HEK293 (cell line): ENCODE data around the gene BTD.

Experiments
- BCL11A ChIP-seq: fragments of 450-650 bp; formaldehyde crosslinking; IDR thresholded peaks from 2 replicates; pipeline ENCODE4 v1.5.1; 2016; ENCODE audit warnings: low read depth, missing biosample characterization, missing genetic modification characterization
- ZBTB1 ChIP-seq: fragments of 450-650 bp; formaldehyde crosslinking; IDR thresholded peaks from 2 replicates; pipeline ENCODE4 v1.5.1; 2016; ENCODE audit warnings: missing biosample characterization, missing genetic modification characterization
- ZSCAN30 ChIP-seq: fragments of 450-650 bp; IDR thresholded peaks from 2 replicates; pipeline ENCODE4 v1.5.1; 2018; ENCODE audit warnings: missing biosample characterization, mild to moderate bottlenecking, missing genetic modification characterization, moderate library complexity
- TF ChIP-seq, protein P1 (sequence below): fragments of 450-650 bp; formaldehyde crosslinking; IDR thresholded peaks from 2 replicates; pipeline ENCODE4 v1.5.1; 2016; ENCODE audit warnings: missing biosample characterization, missing genetic modification characterization
- TF ChIP-seq, protein P2 (sequence below): fragments of 450-650 bp; formaldehyde crosslinking; IDR thresholded peaks from 2 replicates; pipeline ENCODE4 v1.5.1; 2016; ENCODE audit warnings: missing biosample characterization, missing genetic modification characterization
- TF ChIP-seq, protein P3 (sequence below): fragments of 450-650 bp; formaldehyde crosslinking; IDR thresholded peaks from 2 replicates; pipeline ENCODE4 v1.5.1; 2016; ENCODE audit warnings: missing biosample characterization, missing genetic modification characterization
- TF ChIP-seq, protein P4 (sequence below): fragments of 450-650 bp; formaldehyde crosslinking; conservative IDR thresholded peaks from 2 replicates; pipeline ENCODE4 v1.5.1; 2016; ENCODE audit warnings: low read depth, missing biosample characterization, missing genetic modification characterization

DNA sequence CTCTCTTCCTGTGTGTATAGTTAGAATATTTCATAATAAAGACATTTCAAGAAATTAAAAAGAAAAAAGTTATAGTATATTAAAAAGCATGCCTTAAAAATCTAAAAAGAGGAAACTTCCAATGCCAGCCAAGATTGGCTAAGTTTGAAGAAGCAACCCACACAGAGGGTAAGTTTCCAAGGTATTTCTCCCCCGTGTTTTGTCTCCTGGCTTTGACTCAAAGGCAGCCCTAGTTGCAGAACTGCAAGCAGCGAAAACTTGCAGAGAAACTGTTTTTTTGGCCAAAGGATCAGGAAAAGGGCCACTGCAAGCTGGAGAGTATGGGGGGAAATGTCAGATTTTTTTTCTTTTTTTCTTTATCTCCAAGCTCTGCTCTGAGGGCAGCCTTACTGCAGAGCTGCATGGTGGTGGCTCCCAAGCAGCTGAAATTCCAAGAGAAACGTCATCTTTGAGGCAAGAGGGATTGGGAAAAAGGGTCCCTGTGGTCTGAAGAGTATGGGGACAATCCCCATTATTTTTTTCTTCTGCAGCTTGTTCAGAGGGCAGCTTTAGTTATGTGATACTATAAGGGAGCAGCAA is 23.2 kb upstream of the BTD start:
- TF ChIP-seq, protein P1, sequence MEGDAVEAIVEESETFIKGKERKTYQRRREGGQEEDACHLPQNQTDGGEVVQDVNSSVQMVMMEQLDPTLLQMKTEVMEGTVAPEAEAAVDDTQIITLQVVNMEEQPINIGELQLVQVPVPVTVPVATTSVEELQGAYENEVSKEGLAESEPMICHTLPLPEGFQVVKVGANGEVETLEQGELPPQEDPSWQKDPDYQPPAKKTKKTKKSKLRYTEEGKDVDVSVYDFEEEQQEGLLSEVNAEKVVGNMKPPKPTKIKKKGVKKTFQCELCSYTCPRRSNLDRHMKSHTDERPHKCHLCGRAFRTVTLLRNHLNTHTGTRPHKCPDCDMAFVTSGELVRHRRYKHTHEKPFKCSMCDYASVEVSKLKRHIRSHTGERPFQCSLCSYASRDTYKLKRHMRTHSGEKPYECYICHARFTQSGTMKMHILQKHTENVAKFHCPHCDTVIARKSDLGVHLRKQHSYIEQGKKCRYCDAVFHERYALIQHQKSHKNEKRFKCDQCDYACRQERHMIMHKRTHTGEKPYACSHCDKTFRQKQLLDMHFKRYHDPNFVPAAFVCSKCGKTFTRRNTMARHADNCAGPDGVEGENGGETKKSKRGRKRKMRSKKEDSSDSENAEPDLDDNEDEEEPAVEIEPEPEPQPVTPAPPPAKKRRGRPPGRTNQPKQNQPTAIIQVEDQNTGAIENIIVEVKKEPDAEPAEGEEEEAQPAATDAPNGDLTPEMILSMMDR (tag by site-specific recombination), result no peak
- no peak for TF ChIP-seq BCL11A
- TF ChIP-seq ZBTB1 (tag by site-specific recombination), result no peak
- TF ChIP-seq, protein P2, sequence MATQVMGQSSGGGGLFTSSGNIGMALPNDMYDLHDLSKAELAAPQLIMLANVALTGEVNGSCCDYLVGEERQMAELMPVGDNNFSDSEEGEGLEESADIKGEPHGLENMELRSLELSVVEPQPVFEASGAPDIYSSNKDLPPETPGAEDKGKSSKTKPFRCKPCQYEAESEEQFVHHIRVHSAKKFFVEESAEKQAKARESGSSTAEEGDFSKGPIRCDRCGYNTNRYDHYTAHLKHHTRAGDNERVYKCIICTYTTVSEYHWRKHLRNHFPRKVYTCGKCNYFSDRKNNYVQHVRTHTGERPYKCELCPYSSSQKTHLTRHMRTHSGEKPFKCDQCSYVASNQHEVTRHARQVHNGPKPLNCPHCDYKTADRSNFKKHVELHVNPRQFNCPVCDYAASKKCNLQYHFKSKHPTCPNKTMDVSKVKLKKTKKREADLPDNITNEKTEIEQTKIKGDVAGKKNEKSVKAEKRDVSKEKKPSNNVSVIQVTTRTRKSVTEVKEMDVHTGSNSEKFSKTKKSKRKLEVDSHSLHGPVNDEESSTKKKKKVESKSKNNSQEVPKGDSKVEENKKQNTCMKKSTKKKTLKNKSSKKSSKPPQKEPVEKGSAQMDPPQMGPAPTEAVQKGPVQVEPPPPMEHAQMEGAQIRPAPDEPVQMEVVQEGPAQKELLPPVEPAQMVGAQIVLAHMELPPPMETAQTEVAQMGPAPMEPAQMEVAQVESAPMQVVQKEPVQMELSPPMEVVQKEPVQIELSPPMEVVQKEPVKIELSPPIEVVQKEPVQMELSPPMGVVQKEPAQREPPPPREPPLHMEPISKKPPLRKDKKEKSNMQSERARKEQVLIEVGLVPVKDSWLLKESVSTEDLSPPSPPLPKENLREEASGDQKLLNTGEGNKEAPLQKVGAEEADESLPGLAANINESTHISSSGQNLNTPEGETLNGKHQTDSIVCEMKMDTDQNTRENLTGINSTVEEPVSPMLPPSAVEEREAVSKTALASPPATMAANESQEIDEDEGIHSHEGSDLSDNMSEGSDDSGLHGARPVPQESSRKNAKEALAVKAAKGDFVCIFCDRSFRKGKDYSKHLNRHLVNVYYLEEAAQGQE (tag by site-specific recombination), result no peak
- TF ChIP-seq, protein P3, sequence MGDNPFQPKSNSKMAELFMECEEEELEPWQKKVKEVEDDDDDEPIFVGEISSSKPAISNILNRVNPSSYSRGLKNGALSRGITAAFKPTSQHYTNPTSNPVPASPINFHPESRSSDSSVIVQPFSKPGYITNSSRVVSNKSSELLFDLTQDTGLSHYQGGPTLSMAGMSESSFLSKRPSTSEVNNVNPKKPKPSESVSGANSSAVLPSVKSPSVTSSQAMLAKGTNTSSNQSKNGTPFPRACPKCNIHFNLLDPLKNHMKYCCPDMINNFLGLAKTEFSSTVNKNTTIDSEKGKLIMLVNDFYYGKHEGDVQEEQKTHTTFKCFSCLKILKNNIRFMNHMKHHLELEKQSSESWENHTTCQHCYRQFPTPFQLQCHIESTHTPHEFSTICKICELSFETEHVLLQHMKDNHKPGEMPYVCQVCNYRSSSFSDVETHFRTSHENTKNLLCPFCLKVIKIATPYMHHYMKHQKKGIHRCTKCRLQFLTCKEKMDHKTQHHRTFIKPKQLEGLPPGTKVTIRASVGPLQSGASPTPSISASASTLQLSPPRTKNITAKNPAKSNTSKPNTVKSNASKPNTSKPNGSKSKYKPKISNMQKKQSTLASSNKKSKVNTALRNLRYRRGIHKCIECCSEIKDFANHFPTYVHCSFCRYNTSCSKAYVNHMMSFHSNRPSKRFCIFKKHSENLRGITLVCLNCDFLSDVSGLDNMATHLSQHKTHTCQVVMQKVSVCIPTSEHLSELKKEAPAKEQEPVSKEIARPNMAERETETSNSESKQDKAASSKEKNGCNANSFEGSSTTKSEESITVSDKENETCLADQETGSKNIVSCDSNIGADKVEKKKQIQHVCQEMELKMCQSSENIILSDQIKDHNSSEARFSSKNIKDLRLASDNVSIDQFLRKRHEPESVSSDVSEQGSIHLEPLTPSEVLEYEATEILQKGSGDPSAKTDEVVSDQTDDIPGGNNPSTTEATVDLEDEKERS (tag by site-specific recombination), result no peak
- TF ChIP-seq, protein P4, sequence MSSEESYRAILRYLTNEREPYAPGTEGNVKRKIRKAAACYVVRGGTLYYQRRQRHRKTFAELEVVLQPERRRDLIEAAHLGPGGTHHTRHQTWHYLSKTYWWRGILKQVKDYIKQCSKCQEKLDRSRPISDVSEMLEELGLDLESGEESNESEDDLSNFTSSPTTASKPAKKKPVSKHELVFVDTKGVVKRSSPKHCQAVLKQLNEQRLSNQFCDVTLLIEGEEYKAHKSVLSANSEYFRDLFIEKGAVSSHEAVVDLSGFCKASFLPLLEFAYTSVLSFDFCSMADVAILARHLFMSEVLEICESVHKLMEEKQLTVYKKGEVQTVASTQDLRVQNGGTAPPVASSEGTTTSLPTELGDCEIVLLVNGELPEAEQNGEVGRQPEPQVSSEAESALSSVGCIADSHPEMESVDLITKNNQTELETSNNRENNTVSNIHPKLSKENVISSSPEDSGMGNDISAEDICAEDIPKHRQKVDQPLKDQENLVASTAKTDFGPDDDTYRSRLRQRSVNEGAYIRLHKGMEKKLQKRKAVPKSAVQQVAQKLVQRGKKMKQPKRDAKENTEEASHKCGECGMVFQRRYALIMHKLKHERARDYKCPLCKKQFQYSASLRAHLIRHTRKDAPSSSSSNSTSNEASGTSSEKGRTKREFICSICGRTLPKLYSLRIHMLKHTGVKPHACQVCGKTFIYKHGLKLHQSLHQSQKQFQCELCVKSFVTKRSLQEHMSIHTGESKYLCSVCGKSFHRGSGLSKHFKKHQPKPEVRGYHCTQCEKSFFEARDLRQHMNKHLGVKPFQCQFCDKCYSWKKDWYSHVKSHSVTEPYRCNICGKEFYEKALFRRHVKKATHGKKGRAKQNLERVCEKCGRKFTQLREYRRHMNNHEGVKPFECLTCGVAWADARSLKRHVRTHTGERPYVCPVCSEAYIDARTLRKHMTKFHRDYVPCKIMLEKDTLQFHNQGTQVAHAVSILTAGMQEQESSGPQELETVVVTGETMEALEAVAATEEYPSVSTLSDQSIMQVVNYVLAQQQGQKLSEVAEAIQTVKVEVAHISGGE (tag by site-specific recombination), result no peak
- no peak for TF ChIP-seq ZSCAN30 (tag by site-specific recombination)
